GM21381 (cell line): Measurements from ENCODE around the gene PRND.

Experiments used
- ATAC-seq: cut with Tn5 transposase; IDR thresholded peaks from one replicate; pipeline ENCODE4 v1.9.1; 2021; ENCODE audit warnings: mild to moderate bottlenecking, moderate library complexity; ENCODE audit not compliant: unreplicated experiment

Gene PRND

DNA sequence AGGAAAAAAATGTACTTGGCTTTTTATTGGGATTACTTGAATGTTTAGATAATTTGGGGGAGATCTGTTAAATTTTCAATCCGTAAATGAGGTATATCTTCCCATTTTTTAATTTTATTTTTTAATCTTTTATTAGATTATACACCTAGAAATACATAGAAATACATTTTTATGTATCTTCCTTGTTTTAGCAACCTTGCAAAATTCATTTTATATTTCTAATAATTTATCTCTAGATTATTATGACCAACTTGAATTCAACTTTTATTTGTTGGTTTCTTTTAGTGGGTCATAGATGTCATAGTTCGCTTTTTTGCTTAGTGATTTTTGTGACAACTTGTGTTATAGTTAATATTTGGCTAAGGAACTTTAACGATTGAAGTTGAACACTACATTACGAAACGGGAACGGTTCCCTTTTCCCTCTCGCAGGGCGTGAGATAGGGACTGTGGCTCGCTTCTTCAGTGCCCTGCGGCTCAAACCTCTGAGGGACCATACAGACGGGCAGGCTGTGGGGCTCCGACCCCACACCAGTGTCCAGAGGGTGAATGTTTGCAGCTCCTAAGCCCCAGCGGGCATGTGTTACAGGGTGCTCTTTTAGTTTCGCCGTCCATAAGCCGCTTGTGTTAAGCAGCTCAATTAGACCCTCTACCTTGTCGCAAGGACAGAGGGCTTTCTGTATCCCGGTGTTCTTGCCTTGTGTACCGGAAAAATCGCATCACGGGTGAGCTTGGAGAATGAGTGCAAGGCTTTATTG, 53.8 kb downstream of the PRND start:
- no peak for ATAC-seq

- ATAC-seq: no peak
Observed at GRCh38 chr20:4776079-4776630, 54.4 kb downstream of the PRND start.
